ENCODE results near the gene ELP5. TPM values are rescaled to one million over a fixed set of nuclear protein-coding genes. Genes with fewer than 3 reads are reported as not detected.

Gene ELP5
- total and polyA plus RNA-seq, 10 of the 15 experiments (the other 5 are each of a cell fraction or from before 2014, with no cell fraction given) = 41.1 to 109 (median 77.5) TPM

DNA sequence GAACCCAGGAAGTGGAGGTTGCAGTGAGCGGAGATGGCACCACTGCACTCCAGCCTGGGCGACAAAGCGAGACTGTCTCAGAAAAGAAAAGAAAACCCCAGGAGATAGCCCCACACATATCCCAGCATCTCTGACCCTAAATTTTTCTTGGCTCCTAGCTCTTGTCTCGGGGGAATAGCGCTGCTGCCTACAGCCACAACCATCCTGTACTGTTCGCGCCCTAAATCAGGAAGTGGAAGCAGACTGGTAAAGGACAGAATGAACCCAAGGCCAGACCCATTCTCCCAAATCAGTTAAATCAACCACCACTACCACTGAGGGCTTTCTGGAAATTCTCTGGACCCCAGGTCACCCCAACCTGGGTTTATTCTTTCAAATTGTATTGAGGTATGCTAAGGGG lies 2.2 kb upstream of the ELP5 start:
- peak overlapping the region; percentile 89 for H3K4me2 ChIP-seq (ENCODE audit: control insufficient read depth, insufficient read depth)
- BruUV-seq (replicated peaks) = no TSS peak
- peak overlapping the region; percentile 87 for H3K27ac ChIP-seq (ENCODE audit: control insufficient read depth, insufficient read depth)
- no peak for FAIRE-seq
- SMC1A ChIA-PET (ENCODE audit: uncharacterized antibody, unreplicated experiment) = interaction anchor here (0.7 to 3.6 kb wide), 6 partner anchors 9 to 29 kb away, joined by 3 to 26 read pairs (median 4); partner anchors contain the start of genes ACADVL, DVL2, GABARAP and PHF23
- no peak for DNase-seq (ENCODE audit: low read depth, low spot score)
- intact Hi-C loops (cut with micrococcal nuclease; ENCODE audit: unreplicated experiment) (loop anchor here (1.0 kb wide), 1 partner anchor 8 kb away; the partner anchor contains the start of gene GABARAP), in situ Hi-C loops (cut with MboI) (no loop called here)
- ATAC-seq = peak; percentile 29
- peak overlapping the region; percentile 90 for H3K4me3 ChIP-seq
- CTCF ChIA-PET = interaction anchor here (1.0 to 3.2 kb wide), 5 partner anchors 8 to 48 kb away, joined by 3 to 18 read pairs (median 5); partner anchors contain the start of genes ACADVL, DLG4 and PHF23
- H3K9me3 ChIP-seq (replicated peaks; ENCODE audit: control insufficient read depth, insufficient read depth, low read length) = no peaks in the 10 kb centered on the region
- WGBS (ENCODE audit: insufficient coverage, insufficient replicate concordance, low lambda C conversion rate, missing lambda C conversion rate) = 10% methylated on average over 7 of the region's 7 CpGs
- H2AFZ ChIP-seq (ENCODE audit: control insufficient read depth, low read depth, low read length) = no peak overlapping the region
- RAD21 ChIA-PET (ENCODE audit: unreplicated experiment) = interaction anchor here (0.7 to 1.4 kb wide), 8 partner anchors 9 to 633 kb away, joined by 3 to 9 read pairs (median 4); partner anchors contain the start of genes ACADVL, DLG4, DVL2 and PHF23
- peaks cover 60% of the 10 kb centered on the region for H3K79me2 ChIP-seq (ENCODE audit: control insufficient read depth, insufficient read depth, low read length)
- H3K36me3 ChIP-seq (ENCODE audit: control insufficient read depth in 2 of 2, insufficient read depth in 2 of 2, low read length in 1 of 2) = peaks cover 6 to 14% of the 10 kb centered on the region in 2 experiments; a peak in 3 of 4 replicates
- H3K4me1 ChIP-seq (ENCODE audit: control insufficient read depth, insufficient read depth, low read length) = peaks cover 10% of the 10 kb centered on the region
- no peaks in the 10 kb centered on the region for H4K20me1 ChIP-seq (ENCODE audit: control insufficient read depth, insufficient read depth)
- no peak for TF ChIP-seq ZNF274 (IDR thresholded peaks at IDR 0.05; ENCODE audit: insufficient read depth, insufficient read length)
- peak; percentile 83 for TF ChIP-seq MEF2B (IDR thresholded peaks at IDR 0.05; ENCODE audit: partially characterized antibody, poor library complexity, severe bottlenecking)
- TF ChIP-seq ZNF217 (IDR thresholded peaks at IDR 0.05) = no peak
- no peak for TF ChIP-seq BRCA1 (IDR thresholded peaks at IDR 0.05; ENCODE audit: low read depth, low read length)
- TF ChIP-seq, protein P1, sequence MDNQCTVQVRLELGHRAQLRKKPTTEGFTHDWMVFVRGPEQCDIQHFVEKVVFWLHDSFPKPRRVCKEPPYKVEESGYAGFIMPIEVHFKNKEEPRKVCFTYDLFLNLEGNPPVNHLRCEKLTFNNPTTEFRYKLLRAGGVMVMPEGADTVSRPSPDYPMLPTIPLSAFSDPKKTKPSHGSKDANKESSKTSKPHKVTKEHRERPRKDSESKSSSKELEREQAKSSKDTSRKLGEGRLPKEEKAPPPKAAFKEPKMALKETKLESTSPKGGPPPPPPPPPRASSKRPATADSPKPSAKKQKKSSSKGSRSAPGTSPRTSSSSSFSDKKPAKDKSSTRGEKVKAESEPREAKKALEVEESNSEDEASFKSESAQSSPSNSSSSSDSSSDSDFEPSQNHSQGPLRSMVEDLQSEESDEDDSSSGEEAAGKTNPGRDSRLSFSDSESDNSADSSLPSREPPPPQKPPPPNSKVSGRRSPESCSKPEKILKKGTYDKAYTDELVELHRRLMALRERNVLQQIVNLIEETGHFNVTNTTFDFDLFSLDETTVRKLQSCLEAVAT (IDR thresholded peaks at IDR 0.05) = no peak; the same call in 1 of the 2 replicates
- TF ChIP-seq EED (IDR thresholded peaks at IDR 0.05; ENCODE audit: low read depth) = peak; percentile 7; the same call in 1 of the 2 replicates
- TF ChIP-seq, protein P2, sequence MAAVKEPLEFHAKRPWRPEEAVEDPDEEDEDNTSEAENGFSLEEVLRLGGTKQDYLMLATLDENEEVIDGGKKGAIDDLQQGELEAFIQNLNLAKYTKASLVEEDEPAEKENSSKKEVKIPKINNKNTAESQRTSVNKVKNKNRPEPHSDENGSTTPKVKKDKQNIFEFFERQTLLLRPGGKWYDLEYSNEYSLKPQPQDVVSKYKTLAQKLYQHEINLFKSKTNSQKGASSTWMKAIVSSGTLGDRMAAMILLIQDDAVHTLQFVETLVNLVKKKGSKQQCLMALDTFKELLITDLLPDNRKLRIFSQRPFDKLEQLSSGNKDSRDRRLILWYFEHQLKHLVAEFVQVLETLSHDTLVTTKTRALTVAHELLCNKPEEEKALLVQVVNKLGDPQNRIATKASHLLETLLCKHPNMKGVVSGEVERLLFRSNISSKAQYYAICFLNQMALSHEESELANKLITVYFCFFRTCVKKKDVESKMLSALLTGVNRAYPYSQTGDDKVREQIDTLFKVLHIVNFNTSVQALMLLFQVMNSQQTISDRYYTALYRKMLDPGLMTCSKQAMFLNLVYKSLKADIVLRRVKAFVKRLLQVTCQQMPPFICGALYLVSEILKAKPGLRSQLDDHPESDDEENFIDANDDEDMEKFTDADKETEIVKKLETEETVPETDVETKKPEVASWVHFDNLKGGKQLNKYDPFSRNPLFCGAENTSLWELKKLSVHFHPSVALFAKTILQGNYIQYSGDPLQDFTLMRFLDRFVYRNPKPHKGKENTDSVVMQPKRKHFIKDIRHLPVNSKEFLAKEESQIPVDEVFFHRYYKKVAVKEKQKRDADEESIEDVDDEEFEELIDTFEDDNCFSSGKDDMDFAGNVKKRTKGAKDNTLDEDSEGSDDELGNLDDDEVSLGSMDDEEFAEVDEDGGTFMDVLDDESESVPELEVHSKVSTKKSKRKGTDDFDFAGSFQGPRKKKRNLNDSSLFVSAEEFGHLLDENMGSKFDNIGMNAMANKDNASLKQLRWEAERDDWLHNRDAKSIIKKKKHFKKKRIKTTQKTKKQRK (IDR thresholded peaks at IDR 0.05; ENCODE audit: low read depth, low read length) = no peak
- peak; percentile 86; the same call in 1 of the 2 replicates for TF ChIP-seq SPI1 (IDR thresholded peaks at IDR 0.05; ENCODE audit: borderline replicate concordance, insufficient read depth, low read depth, low read length)
- TF ChIP-seq GABPA (IDR thresholded peaks at IDR 0.05; ENCODE audit: low read depth) = no peak
- TF ChIP-seq SRF (IDR thresholded peaks at IDR 0.05; ENCODE audit: low read depth in 2 of 2, low read length in 2 of 2) = no peak
- no peak for TF ChIP-seq ZSCAN29 (IDR thresholded peaks at IDR 0.05)
- TF ChIP-seq IKZF1 (conservative IDR thresholded peaks at IDR 0.05) = peak; percentile 40; the same call in 1 of the 2 replicates
- TF ChIP-seq, protein P3, sequence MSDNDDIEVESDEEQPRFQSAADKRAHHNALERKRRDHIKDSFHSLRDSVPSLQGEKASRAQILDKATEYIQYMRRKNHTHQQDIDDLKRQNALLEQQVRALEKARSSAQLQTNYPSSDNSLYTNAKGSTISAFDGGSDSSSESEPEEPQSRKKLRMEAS (IDR thresholded peaks at IDR 0.05; ENCODE audit: low read depth, low read length) = no peak
- TF ChIP-seq, protein P4, sequence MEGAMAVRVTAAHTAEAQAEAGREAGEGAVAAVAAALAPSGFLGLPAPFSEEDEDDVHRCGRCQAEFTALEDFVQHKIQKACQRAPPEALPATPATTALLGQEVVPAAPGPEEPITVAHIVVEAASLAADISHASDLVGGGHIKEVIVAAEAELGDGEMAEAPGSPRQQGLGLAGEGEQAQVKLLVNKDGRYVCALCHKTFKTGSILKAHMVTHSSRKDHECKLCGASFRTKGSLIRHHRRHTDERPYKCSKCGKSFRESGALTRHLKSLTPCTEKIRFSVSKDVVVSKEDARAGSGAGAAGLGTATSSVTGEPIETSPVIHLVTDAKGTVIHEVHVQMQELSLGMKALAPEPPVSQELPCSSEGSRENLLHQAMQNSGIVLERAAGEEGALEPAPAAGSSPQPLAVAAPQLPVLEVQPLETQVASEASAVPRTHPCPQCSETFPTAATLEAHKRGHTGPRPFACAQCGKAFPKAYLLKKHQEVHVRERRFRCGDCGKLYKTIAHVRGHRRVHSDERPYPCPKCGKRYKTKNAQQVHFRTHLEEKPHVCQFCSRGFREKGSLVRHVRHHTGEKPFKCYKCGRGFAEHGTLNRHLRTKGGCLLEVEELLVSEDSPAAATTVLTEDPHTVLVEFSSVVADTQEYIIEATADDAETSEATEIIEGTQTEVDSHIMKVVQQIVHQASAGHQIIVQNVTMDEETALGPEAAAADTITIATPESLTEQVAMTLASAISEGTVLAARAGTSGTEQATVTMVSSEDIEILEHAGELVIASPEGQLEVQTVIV (IDR thresholded peaks at IDR 0.05; ENCODE audit: borderline replicate concordance, partially characterized antibody) = peak; percentile 20
- H3K27me3 ChIP-seq (replicated peaks in 1 of 2; ENCODE audit: control insufficient read depth in 2 of 2, insufficient read depth in 2 of 2, low read length in 1 of 2) = no peaks in the 10 kb centered on the region
- POLR2A ChIA-PET = interaction anchor here (0.6 to 4.4 kb wide), 7 partner anchors 10 to 80 kb away, joined by 3 to 99 read pairs (median 7); partner anchors contain the start of genes ACADVL, DLG4, DVL2 and GABARAP
- H3K9ac ChIP-seq (ENCODE audit: control insufficient read depth, insufficient read depth, low read length) = peak overlapping the region; percentile 91
